ENCODE measurements around the gene CCDC197. TPM values are rescaled to one million over a fixed set of nuclear protein-coding genes. Genes with fewer than 3 reads are reported as not detected.

The CCDC197 gene
- total RNA-seq, 1 experiment from 2014 or later: not detected

GRCh38 chr14:94022532-94023411, 25.7 kb downstream of the CCDC197 start:
- DNase-seq (ENCODE audit: low spot score): no peak

DNA sequence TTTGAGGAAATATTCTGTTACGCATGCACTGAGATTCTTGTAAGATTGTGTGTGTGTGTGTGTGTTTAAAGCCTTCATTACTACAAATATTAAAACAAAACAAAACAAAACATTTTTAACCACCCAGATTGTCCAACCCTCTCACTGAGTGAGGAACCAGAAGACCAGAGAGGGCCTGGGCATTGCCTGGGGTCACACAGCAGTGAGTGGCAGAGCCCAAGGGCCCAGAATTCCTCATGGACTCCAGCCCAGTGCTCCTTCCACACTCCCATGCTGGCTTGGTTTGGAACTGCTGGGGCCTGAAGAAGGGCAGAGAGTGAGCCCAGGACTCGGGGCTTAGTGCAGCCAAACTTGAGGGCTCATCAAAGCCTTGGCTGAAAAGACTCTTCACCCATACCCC, 27.4 kb downstream of the CCDC197 start:
- no peak for DNase-seq (ENCODE audit: low spot score)

GRCh38 chr14:94025720-94026119, 28.6 kb downstream of the CCDC197 start:
- no peak for DNase-seq (ENCODE audit: low spot score)

DNA sequence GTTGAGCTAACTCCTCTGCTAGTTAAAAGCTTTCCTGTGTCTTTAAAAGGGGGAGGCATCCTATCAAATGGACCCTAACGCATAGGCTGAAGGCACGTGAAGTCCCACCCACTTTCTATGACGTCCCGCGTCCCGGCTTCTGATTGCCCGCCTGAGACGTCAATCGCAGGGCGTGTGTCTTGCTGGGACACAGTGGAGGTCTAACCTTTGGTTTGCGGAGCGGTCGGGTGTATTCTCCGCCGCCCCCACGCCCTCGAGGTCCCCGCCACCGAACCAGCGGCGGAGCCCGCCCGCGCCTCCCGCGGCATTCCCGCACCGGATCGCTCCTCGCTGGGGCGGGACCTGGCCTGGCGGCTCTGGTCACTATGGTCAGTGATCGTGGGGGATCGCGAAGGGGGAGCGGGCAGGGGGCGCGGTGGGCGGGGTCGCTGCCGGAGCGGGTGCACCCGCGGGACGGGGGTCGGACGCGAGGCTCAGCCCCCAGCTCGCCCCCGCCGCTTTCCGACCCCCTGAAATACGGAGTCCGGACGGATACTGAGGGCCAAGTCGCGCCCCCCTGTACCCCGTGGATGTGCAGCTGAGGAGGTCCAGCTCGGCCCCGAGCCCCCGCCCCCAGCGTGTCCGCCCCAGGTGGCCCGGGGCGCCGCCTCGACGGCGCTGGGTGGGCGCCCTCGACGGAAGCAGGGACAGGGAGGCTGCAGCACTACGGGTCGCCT, 29.2 kb downstream of the CCDC197 start, which contains the start of gene OTUB2:
TSS of gene OTUB2 (plus strand) at position 168 of the 716 bp plus-strand sequence. CDS start at position 366, 198 bp downstream.
- peak; percentile 96 for DNase-seq (ENCODE audit: low spot score)

- no peak for DNase-seq (ENCODE audit: low spot score)
These were observed 29.9 kb downstream of the CCDC197 start for GRCh38 chr14:94026889-94027469.

DNA sequence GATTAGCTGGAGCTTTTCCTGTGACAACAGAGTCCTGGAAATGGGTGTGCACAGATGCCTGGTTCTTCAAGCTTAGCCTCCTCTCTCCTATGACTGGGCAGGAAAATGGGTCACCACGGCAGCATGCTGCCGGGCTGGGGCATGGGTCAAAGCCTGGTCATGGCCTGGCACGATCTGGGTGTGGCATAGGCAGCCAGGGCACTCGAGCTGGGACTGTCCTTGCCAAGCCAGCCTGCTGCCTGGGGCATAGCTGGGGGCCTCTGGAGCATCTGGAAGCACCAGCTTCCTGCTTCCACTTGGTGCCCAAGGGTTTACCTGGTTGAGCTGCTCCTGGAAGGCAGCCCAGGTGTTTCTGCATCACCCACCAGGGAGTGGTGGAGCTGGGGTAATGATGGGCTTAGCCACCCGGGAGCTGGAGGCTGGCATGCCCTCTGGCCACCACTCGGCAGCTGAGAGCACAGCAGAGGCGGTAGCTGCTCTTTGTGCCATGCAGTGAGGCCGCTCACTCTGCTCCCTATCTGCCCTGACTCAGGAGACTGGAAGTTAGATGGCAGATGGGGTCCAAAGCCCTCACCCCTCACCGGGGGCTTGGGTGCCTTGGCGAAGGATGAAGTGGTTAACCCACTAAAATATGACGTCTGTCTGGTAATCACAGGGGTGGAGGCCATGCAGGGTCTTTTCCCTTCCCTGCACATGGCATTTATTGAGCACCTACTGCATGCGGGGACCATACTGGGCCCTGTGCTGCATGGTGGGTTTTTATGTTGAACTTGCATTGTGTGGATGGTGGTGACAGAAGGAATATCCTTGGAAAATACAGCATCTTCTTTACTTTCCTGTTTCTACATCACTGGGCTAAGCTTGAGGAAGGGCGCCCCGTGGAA, 30.7 kb downstream of the CCDC197 start:
- DNase-seq (ENCODE audit: low spot score): peak; percentile 24

- peak; percentile 57 for DNase-seq (ENCODE audit: low spot score)
These were observed 31.3 kb downstream of the CCDC197 start for GRCh38 chr14:94028450-94028826.

GRCh38 chr14:94029265-94029664, 32.2 kb downstream of the CCDC197 start:
- DNase-seq (ENCODE audit: low spot score): no peak

- DNase-seq (ENCODE audit: low spot score): peak; percentile 43
These were observed 32.6 kb downstream of the CCDC197 start for GRCh38 chr14:94029671-94030203.

DNA sequence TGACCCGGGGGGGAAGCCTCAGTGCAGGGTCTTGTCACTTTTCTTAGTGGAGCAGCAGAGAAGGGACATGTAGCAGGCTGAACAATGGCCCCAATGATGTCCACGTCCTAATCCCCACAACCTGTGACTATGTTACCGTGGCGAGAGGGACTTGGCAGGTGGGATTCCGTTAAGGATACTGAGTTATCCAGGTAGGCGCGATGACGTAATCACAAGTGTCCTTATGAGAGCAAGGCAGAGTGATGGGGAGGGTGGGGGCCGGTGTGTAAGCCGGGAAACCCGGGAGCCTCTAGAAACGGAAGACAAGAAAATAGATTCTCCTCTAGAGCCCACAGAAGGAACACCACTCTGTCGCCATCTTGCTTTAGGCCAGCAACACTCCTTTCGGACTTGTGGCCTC, 33.5 kb downstream of the CCDC197 start:
- DNase-seq (ENCODE audit: low spot score): no peak

- no peak for DNase-seq (ENCODE audit: low spot score)
These were observed 34.2 kb downstream of the CCDC197 start for GRCh38 chr14:94031161-94031882.

DNA sequence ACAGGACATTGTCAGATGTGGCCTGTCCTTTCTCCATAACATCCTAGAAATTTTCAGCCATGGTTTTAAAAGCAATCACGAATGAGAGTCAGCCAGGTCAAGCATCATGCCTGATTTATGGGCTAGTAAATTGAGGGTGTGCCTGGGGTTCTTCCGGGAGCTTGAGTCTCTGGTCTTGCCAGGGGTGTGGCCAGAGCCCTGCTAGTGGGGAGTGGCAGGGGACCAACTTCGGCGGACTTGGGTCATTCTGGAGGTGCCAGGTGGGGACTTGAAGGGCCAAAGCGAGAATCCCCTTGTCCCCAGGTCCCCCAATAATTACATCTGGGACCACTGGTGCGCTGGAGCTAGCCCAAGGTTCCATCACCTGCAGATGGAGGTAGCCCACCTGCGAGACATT, 34.8 kb downstream of the CCDC197 start:
- no peak for DNase-seq (ENCODE audit: low spot score)

- no peak for DNase-seq (ENCODE audit: low spot score)
These were observed 37.8 kb downstream of the CCDC197 start for GRCh38 chr14:94034886-94035285.

DNA sequence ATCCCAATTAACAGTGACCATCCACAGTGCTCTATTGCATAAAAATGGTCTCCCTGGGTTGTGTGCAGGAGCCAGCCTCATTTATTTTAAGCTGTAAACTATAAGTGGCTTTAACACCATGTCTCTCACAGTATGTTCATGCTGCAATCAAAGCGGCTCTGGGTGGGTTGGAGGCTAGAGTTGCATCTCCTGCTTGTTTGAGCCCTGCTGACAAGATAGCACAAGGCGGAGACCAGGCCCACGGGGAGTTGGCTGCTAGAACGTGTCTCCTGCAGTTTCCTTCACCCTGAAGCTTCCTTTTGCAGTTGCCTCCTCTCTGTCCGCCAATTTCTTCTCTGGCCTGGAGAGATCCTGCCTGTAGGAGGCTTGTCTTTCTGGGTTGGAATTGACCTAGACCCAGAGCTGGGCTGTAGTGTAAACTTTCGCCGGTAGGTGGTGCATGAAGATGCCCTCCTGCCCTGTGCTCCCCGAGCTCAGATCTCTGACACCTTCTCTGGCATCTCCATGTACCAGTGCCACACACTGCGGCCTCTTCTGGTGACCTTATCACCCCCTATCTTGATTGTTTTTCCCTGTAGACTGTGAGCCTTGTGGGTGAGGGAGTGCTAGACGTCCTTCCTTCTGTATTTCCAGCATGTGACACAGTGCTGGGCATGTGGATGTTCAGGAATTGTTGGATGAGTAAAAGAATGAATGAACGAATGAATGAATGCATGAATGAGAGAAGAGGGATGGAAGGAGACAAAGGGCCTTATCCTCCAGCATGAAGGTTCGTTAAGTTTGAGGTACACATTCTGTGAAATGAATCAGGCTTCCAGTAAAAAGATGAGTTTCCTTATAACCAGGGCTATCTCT, 39.4 kb downstream of the CCDC197 start:
- DNase-seq (ENCODE audit: low spot score): peak; percentile 87

DNA sequence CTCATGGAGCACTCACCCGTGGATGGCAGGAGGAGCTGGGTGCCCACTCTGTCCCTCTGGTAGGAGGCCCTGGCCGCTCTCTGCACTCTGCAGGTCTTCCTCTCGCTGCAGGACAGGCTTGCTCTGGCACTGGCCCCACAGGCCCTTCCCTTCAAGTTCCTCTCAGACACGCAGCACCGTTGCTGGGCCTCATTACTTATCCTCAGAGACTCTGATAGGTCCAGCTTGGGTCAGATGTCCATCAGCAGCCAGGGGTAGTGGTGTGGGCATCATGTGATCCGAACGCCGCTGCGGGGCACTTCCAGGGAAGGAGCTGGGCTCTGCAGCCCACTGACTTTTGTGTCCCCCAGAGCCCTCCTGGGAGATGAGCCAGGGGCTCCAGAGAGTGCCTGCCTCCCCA, 40.9 kb downstream of the CCDC197 start:
- DNase-seq (ENCODE audit: low spot score): no peak

- no peak for DNase-seq (ENCODE audit: low spot score)
These were observed 41.4 kb downstream of the CCDC197 start for GRCh38 chr14:94038510-94038909.

- DNase-seq (ENCODE audit: low spot score): no peak
These were observed 42.0 kb downstream of the CCDC197 start for GRCh38 chr14:94038921-94039629.

GRCh38 chr14:94040247-94040646, 43.1 kb downstream of the CCDC197 start:
- DNase-seq (ENCODE audit: low spot score): no peak

GRCh38 chr14:94040796-94041195, 43.7 kb downstream of the CCDC197 start:
- no peak for DNase-seq (ENCODE audit: low spot score)

Measured in HT-29 (cell line).